HS-5 (cell line): ENCODE measurements around the gene RGS12.

Experiments
- DNase-seq: peaks from one replicate; pipeline ENCODE4 v3.0.0-alpha.2; 2012; ENCODE audit warnings: low read depth

Gene RGS12

GRCh38 chr4:3310301-3311094 lies 17.7 kb downstream of the RGS12 start:
- DNase-seq, result no peak

GRCh38 chr4:3311095-3311372 lies 18.2 kb downstream of the RGS12 start:
- DNase-seq, result no peak

- DNase-seq, result no peak
These were observed 18.8 kb downstream of the RGS12 start for GRCh38 chr4:3311489-3312171.

- DNase-seq, result no peak
These were observed 19.5 kb downstream of the RGS12 start for GRCh38 chr4:3312362-3312761.

- DNase-seq, result no peak
These were observed 20.3 kb downstream of the RGS12 start for GRCh38 chr4:3313139-3313538.

- no peak for DNase-seq
These were observed 20.9 kb downstream of the RGS12 start for GRCh38 chr4:3313556-3314228.

GRCh38 chr4:3314706-3315260 lies 22.0 kb downstream of the RGS12 start:
- DNase-seq, result no peak

- DNase-seq, result no peak
These were observed 22.7 kb downstream of the RGS12 start for GRCh38 chr4:3315566-3315965.

- no peak for DNase-seq
These were observed 23.3 kb downstream of the RGS12 start for GRCh38 chr4:3316146-3316545.

- no peak for DNase-seq
These were observed 24.3 kb downstream of the RGS12 start for GRCh38 chr4:3317011-3317655.

- DNase-seq, result no peak
These were observed 24.9 kb downstream of the RGS12 start for GRCh38 chr4:3317656-3318211.

GRCh38 chr4:3318561-3319021 lies 25.8 kb downstream of the RGS12 start:
- no peak for DNase-seq

GRCh38 chr4:3320361-3321023 lies 27.7 kb downstream of the RGS12 start:
- no peak for DNase-seq

GRCh38 chr4:3321295-3321889 lies 28.6 kb downstream of the RGS12 start:
- DNase-seq, result no peak

GRCh38 chr4:3322059-3322550 lies 29.3 kb downstream of the RGS12 start:
- no peak for DNase-seq

- no peak for DNase-seq
These were observed 30.3 kb downstream of the RGS12 start for GRCh38 chr4:3323071-3323481.

GRCh38 chr4:3324093-3324815 lies 31.4 kb downstream of the RGS12 start:
- no peak for DNase-seq

GRCh38 chr4:3328814-3329663 lies 36.2 kb downstream of the RGS12 start:
- DNase-seq, result no peak

GRCh38 chr4:3329887-3330286 lies 37.1 kb downstream of the RGS12 start:
- DNase-seq, result no peak
